NT2/D1 (cell line): ENCODE measurements around the gene PIK3C2G.

ENCODE experiments used
- DNase-seq: peaks from one replicate; pipeline ENCODE4 v3.0.0-alpha.2; 2011; ENCODE audit warnings: low read depth, low spot score
- H3K27me3 ChIP-seq: 2 replicates; pipeline ENCODE4 v1.6.0; 2011; ENCODE audit warnings: mild to moderate bottlenecking; ENCODE audit not compliant: insufficient read length, insufficient read depth
- H3K36me3 ChIP-seq: 2 replicates; pipeline ENCODE4 v1.6.1; 2011; ENCODE audit warnings: mild to moderate bottlenecking, low read length, mixed read lengths; ENCODE audit not compliant: insufficient read depth, insufficient read length
- H3K4me1 ChIP-seq: 2 replicates; pipeline ENCODE4 v1.5.1; 2011; ENCODE audit not compliant: insufficient read depth, insufficient read length
- H3K4me3 ChIP-seq: 2 replicates; pipeline ENCODE4 v1.5.1; 2011; ENCODE audit warnings: low read depth; ENCODE audit not compliant: insufficient read length
- H3K9ac ChIP-seq: 2 replicates; pipeline ENCODE4 v1.6.0; 2011; ENCODE audit warnings: low read depth; ENCODE audit not compliant: insufficient read length
- H3K9me3 ChIP-seq: 2 replicates; pipeline ENCODE4 v1.5.1; 2011; ENCODE audit warnings: mild to moderate bottlenecking, low read length; ENCODE audit not compliant: insufficient read depth
- SUZ12 ChIP-seq: IDR thresholded peaks from 2 replicates; pipeline ENCODE4 v1.6.1; 2011; ENCODE audit not compliant: insufficient read length, insufficient read depth; ENCODE audit errors: extremely low read depth
- YY1 ChIP-seq: IDR thresholded peaks from 2 replicates; pipeline ENCODE4 v1.6.1; 2011; ENCODE audit not compliant: insufficient read length, insufficient read depth
- ZNF274 ChIP-seq: IDR thresholded peaks from 2 replicates; pipeline ENCODE4 v1.6.1; 2011; ENCODE audit warnings: mild to moderate bottlenecking, low read depth, low read length

PIK3C2G gene

GRCh38 chr12:18581232-18581962 lies 320.1 kb downstream of the PIK3C2G start:
- no peak overlapping the region for H3K9ac ChIP-seq
- H3K27me3 ChIP-seq: no peaks in the 10 kb centered on the region
- no peak overlapping the region for H3K4me3 ChIP-seq
- no peaks in the 10 kb centered on the region for H3K36me3 ChIP-seq
- TF ChIP-seq YY1 (no peak), SUZ12 (no peak), ZNF274 (no peak)
- DNase-seq: no peak
- peaks cover 6% of the 10 kb centered on the region; the same call in 1 of the 2 replicates for H3K9me3 ChIP-seq
- H3K4me1 ChIP-seq: no peaks in the 10 kb centered on the region

GRCh38 chr12:18583655-18584054 lies 322.3 kb downstream of the PIK3C2G start:
- H3K4me1 ChIP-seq: no peaks in the 10 kb centered on the region
- no peaks in the 10 kb centered on the region for H3K27me3 ChIP-seq
- no peak for DNase-seq
- TF ChIP-seq SUZ12 (no peak), ZNF274 (no peak), YY1 (no peak)
- peaks cover 6% of the 10 kb centered on the region; the same call in 1 of the 2 replicates for H3K9me3 ChIP-seq
- H3K36me3 ChIP-seq: no peaks in the 10 kb centered on the region
- H3K4me3 ChIP-seq: no peak overlapping the region
- no peak overlapping the region for H3K9ac ChIP-seq

- H3K9me3 ChIP-seq: peaks cover 6% of the 10 kb centered on the region; the same call in 1 of the 2 replicates
- no peaks in the 10 kb centered on the region for H3K36me3 ChIP-seq
- H3K27me3 ChIP-seq: no peaks in the 10 kb centered on the region
- H3K9ac ChIP-seq: no peak overlapping the region
- no peaks in the 10 kb centered on the region for H3K4me1 ChIP-seq
- TF ChIP-seq ZNF274 (no peak), SUZ12 (no peak), YY1 (no peak)
- DNase-seq: no peak
- H3K4me3 ChIP-seq: no peak overlapping the region
Observed at GRCh38 chr12:18586581-18586980, 325.3 kb downstream of the PIK3C2G start.

DNA sequence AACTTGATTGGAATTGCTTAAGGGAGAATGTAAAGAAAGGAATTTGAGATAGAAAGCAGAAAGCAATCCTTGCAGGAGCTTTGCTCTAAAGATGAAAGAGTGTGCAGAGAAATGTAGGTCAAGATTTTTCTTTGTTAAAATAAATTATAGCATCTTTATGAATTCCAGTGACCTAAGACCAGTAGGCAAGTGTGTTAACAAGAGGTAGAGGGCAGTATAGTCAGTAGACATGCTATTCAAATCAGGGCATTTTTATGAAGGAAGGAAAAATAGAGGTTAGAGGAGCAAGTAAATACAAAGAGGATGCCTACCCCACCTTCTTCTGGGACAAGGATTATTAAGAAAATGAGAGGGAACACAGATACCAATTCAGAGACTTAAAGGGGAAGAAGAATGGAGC lies 328.0 kb downstream of the PIK3C2G start:
- H3K27me3 ChIP-seq: no peaks in the 10 kb centered on the region
- no peak for DNase-seq
- H3K9me3 ChIP-seq: no peaks in the 10 kb centered on the region
- H3K4me3 ChIP-seq: no peak overlapping the region
- no peak for TF ChIP-seq ZNF274
- TF ChIP-seq SUZ12: no peak
- TF ChIP-seq YY1: no peak
- no peaks in the 10 kb centered on the region for H3K36me3 ChIP-seq
- no peaks in the 10 kb centered on the region for H3K4me1 ChIP-seq
- H3K9ac ChIP-seq: no peak overlapping the region

- no peaks in the 10 kb centered on the region for H3K4me1 ChIP-seq
- no peaks in the 10 kb centered on the region for H3K36me3 ChIP-seq
- no peaks in the 10 kb centered on the region for H3K9me3 ChIP-seq
- TF ChIP-seq SUZ12: no peak
- TF ChIP-seq ZNF274: no peak
- TF ChIP-seq YY1: no peak
- no peak overlapping the region for H3K4me3 ChIP-seq
- no peaks in the 10 kb centered on the region for H3K27me3 ChIP-seq
- H3K9ac ChIP-seq: no peak overlapping the region
- no peak for DNase-seq
Observed at GRCh38 chr12:18591473-18591872, 330.2 kb downstream of the PIK3C2G start.

- Histone ChIP-seq H3K4me3 (no peak overlapping the region), H3K36me3 (no peaks in the 10 kb centered on the region), H3K27me3 (no peaks in the 10 kb centered on the region), H3K9ac (no peak overlapping the region), H3K9me3 (no peaks in the 10 kb centered on the region), H3K4me1 (no peaks in the 10 kb centered on the region)
- no peak for TF ChIP-seq ZNF274
- DNase-seq: peak; percentile 33
Observed at GRCh38 chr12:18595412-18595811, 334.1 kb downstream of the PIK3C2G start.

- no peak for DNase-seq
Observed at GRCh38 chr12:18601962-18602361, 340.6 kb downstream of the PIK3C2G start.

DNA sequence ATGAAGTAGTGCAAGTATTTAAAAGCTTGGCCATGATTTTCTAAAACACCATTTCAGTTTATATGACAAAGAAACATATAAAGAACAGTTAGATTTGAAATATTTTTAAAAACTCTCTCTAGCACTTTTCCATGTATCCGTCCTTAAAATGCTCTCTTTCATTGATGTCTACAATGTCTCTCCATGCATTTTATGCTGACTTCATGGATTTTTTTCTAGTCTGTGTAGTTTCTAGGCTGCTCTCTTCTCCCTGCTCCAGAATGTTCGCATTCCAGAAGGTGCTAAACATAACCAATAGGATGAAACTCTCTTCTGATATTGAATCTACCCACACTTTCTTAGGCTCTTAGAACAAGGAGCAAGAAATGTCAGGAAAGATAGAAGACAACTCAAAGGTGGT lies 351.7 kb downstream of the PIK3C2G start:
- no peak overlapping the region for H3K9ac ChIP-seq
- H3K4me3 ChIP-seq: no peak overlapping the region
- no peaks in the 10 kb centered on the region for H3K4me1 ChIP-seq
- H3K9me3 ChIP-seq: no peaks in the 10 kb centered on the region
- TF ChIP-seq SUZ12 (no peak), ZNF274 (no peak), YY1 (no peak)
- DNase-seq: no peak
- no peaks in the 10 kb centered on the region for H3K27me3 ChIP-seq
- no peaks in the 10 kb centered on the region for H3K36me3 ChIP-seq

More at GRCh38 chr12:18601962-18602361, 340.6 kb downstream of the PIK3C2G start:
- no peaks in the 10 kb centered on the region for H3K36me3 ChIP-seq
- no peaks in the 10 kb centered on the region for H3K9me3 ChIP-seq
- no peak overlapping the region for H3K4me3 ChIP-seq
- TF ChIP-seq ZNF274 (no peak), SUZ12 (no peak), YY1 (no peak)
- H3K9ac ChIP-seq: no peak overlapping the region
- peaks cover 4% of the 10 kb centered on the region for H3K4me1 ChIP-seq
- H3K27me3 ChIP-seq: no peaks in the 10 kb centered on the region
